ENCODE data around the gene SH3GL3.

SH3GL3 gene

DNA sequence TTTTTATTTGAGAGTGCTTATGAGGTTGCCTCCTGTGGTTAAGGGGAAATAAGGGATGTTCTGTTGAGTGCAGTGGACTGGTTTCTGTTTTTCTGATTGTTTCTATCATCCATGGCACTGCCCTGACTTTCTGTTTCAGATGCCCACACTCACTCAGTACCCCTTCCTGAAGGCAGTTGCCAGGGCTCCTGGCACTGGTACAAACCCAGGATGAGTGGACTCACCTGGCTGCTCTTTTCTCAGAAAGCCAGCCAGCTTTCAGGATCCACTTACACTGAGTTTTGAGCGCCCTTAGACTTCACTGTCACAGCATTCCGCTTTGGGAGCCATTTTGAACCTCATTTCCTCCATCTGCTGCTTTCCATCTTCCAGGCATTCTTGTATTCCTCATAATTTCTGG is 150.9 kb downstream of the SH3GL3 start:
- no CpG with 5 or more reads among the region's 2 CpGs for WGBS (ENCODE audit: extremely low coverage, insufficient coverage, insufficient read length)
- H4K91ac ChIP-seq (ENCODE audit: low read depth, low read length): no peak overlapping the region

DNA sequence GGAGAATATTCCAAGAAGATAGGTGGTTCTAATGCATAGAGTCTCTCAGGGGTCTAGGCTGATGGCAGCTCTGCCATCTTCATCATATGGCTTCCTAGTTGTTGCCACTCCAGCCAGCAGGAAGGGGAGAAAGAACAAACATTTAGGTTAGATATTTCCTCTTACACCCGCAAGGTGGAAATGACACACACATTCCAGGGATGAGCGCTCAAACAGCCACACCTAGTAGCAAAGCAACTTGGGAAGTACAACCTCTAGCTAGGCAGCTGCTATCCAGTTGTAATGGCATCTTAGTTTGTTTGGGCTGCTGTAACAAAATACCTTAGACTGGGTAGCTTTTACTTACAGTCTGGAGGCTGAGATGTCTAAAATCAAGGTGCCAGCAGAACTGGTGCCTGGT is 154.9 kb downstream of the SH3GL3 start:
- Histone ChIP-seq H3K23ac (ENCODE audit: low read length) (no peak overlapping the region), H4K91ac (ENCODE audit: low read depth, low read length) (no peak overlapping the region), H3K9me3 (ENCODE audit: insufficient read depth, low read depth, low read length) (no peaks in the 10 kb centered on the region), H2BK120ac (ENCODE audit: insufficient read depth, low read length, poor library complexity) (no peak overlapping the region), H3K4me3 (ENCODE audit: low read depth, low read length) (no peak overlapping the region), H3K79me2 (ENCODE audit: control insufficient read depth, insufficient read depth, low read length, poor library complexity) (no peaks in the 10 kb centered on the region), H3K4ac (ENCODE audit: low read depth, low read length) (no peak overlapping the region), H3K4me2 (ENCODE audit: low read length) (no peak overlapping the region), H3K4me1 (ENCODE audit: control insufficient read depth in 1 of 2, insufficient read depth in 2 of 2, low read length in 2 of 2) (no peaks in the 10 kb centered on the region), H3K18ac (ENCODE audit: low read length) (no peak overlapping the region), H4K12ac (ENCODE audit: low read depth, low read length) (no peak overlapping the region), H2BK5ac (ENCODE audit: low read depth, low read length, poor library complexity) (no peak overlapping the region), H3K79me1 (ENCODE audit: low read length) (no peaks in the 10 kb centered on the region), H3K14ac (ENCODE audit: low read length) (no peak overlapping the region), H3K9ac (ENCODE audit: low read length) (no peak overlapping the region), H3K36me3 (ENCODE audit: control insufficient read depth in 1 of 2, insufficient read depth in 2 of 2, low read length in 2 of 2) (no peaks in the 10 kb centered on the region), H4K8ac (ENCODE audit: low read depth, low read length) (no peak overlapping the region), H2BK12ac (ENCODE audit: low read length) (no peak overlapping the region), H3K27me3 (ENCODE audit: insufficient read depth, low read length) (no peaks in the 10 kb centered on the region), H2AFZ (ENCODE audit: insufficient read depth, low read length, poor library complexity) (no peak overlapping the region), H2AK5ac (ENCODE audit: low read length) (no peak overlapping the region), H3K27ac (ENCODE audit: low read depth, low read length) (no peak overlapping the region)
- WGBS (ENCODE audit: extremely low coverage, insufficient coverage, insufficient read length): no CpG with 5 or more reads among the region's 2 CpGs
- DNase-seq: peak in 1 of 2 donors; percentile 1

More for the DNA sequence above, 150.9 kb downstream of the SH3GL3 start:
- Histone ChIP-seq H3K9ac (ENCODE audit: low read length) (no peak overlapping the region), H4K8ac (ENCODE audit: low read depth, low read length) (no peak overlapping the region), H3K4ac (ENCODE audit: low read depth, low read length) (no peak overlapping the region), H3K79me2 (ENCODE audit: control insufficient read depth, insufficient read depth, low read length, poor library complexity) (no peaks in the 10 kb centered on the region), H2AK5ac (ENCODE audit: low read length) (no peak overlapping the region), H3K79me1 (ENCODE audit: low read length) (no peaks in the 10 kb centered on the region), H3K27ac (ENCODE audit: low read depth, low read length) (no peak overlapping the region), H3K23ac (ENCODE audit: low read length) (no peak overlapping the region), H3K27me3 (ENCODE audit: insufficient read depth, low read length) (no peaks in the 10 kb centered on the region), H3K4me2 (ENCODE audit: low read length) (no peak overlapping the region), H3K14ac (ENCODE audit: low read length) (no peak overlapping the region), H4K12ac (ENCODE audit: low read depth, low read length) (no peak overlapping the region), H2AFZ (ENCODE audit: insufficient read depth, low read length, poor library complexity) (no peak overlapping the region), H3K4me3 (ENCODE audit: low read depth, low read length) (no peak overlapping the region), H2BK12ac (ENCODE audit: low read length) (no peak overlapping the region), H3K9me3 (ENCODE audit: insufficient read depth, low read depth, low read length) (no peaks in the 10 kb centered on the region), H2BK120ac (ENCODE audit: insufficient read depth, low read length, poor library complexity) (no peak overlapping the region), H2BK5ac (ENCODE audit: low read depth, low read length, poor library complexity) (no peak overlapping the region), H3K4me1 (ENCODE audit: control insufficient read depth in 1 of 2, insufficient read depth in 2 of 2, low read length in 2 of 2) (no peaks in the 10 kb centered on the region), H3K18ac (ENCODE audit: low read length) (no peak overlapping the region), H3K36me3 (ENCODE audit: control insufficient read depth in 1 of 2, insufficient read depth in 2 of 2, low read length in 2 of 2) (no peaks in the 10 kb centered on the region)
- no peak for DNase-seq

DNA sequence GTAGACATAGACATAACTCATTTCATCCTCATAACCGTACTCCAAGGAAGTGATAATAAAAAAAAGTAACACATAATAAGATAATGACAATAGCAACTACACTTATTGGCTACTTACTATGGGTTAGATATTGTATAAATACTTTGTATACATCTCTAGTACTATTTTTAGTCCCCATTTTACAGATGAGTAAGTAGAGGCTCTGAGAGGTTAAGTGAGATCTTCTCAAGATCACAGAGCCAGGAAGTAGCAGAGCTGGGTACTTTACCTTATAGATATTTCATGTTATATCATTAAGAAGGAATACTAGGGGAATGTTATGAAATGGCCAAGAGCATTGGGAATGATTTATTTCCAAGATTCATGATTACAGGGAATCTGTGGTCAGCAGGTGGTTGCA is 157.4 kb downstream of the SH3GL3 start:
- Histone ChIP-seq H3K4ac (ENCODE audit: low read depth, low read length) (no peak overlapping the region), H3K79me1 (ENCODE audit: low read length) (no peaks in the 10 kb centered on the region), H4K91ac (ENCODE audit: low read depth, low read length) (no peak overlapping the region), H3K14ac (ENCODE audit: low read length) (no peak overlapping the region), H3K27me3 (ENCODE audit: insufficient read depth, low read length) (no peaks in the 10 kb centered on the region), H2AFZ (ENCODE audit: insufficient read depth, low read length, poor library complexity) (no peak overlapping the region), H4K12ac (ENCODE audit: low read depth, low read length) (no peak overlapping the region), H3K79me2 (ENCODE audit: control insufficient read depth, insufficient read depth, low read length, poor library complexity) (no peaks in the 10 kb centered on the region), H3K4me2 (ENCODE audit: low read length) (no peak overlapping the region), H3K4me1 (ENCODE audit: control insufficient read depth in 1 of 2, insufficient read depth in 2 of 2, low read length in 2 of 2) (no peaks in the 10 kb centered on the region), H3K23ac (ENCODE audit: low read length) (no peak overlapping the region), H3K4me3 (ENCODE audit: low read depth, low read length) (no peak overlapping the region), H3K18ac (ENCODE audit: low read length) (no peak overlapping the region), H3K9ac (ENCODE audit: low read length) (no peak overlapping the region), H2BK5ac (ENCODE audit: low read depth, low read length, poor library complexity) (no peak overlapping the region), H2BK12ac (ENCODE audit: low read length) (no peak overlapping the region), H3K36me3 (ENCODE audit: control insufficient read depth in 1 of 2, insufficient read depth in 2 of 2, low read length in 2 of 2) (no peaks in the 10 kb centered on the region), H4K8ac (ENCODE audit: low read depth, low read length) (no peak overlapping the region), H3K9me3 (ENCODE audit: insufficient read depth, low read depth, low read length) (no peaks in the 10 kb centered on the region), H2AK5ac (ENCODE audit: low read length) (no peak overlapping the region), H3K27ac (ENCODE audit: low read depth, low read length) (no peak overlapping the region), H2BK120ac (ENCODE audit: insufficient read depth, low read length, poor library complexity) (no peak overlapping the region)
- DNase-seq: no peak
- WGBS (ENCODE audit: extremely low coverage, insufficient coverage, insufficient read length): no CpG with 5 or more reads among the region's 1 CpG

DNA sequence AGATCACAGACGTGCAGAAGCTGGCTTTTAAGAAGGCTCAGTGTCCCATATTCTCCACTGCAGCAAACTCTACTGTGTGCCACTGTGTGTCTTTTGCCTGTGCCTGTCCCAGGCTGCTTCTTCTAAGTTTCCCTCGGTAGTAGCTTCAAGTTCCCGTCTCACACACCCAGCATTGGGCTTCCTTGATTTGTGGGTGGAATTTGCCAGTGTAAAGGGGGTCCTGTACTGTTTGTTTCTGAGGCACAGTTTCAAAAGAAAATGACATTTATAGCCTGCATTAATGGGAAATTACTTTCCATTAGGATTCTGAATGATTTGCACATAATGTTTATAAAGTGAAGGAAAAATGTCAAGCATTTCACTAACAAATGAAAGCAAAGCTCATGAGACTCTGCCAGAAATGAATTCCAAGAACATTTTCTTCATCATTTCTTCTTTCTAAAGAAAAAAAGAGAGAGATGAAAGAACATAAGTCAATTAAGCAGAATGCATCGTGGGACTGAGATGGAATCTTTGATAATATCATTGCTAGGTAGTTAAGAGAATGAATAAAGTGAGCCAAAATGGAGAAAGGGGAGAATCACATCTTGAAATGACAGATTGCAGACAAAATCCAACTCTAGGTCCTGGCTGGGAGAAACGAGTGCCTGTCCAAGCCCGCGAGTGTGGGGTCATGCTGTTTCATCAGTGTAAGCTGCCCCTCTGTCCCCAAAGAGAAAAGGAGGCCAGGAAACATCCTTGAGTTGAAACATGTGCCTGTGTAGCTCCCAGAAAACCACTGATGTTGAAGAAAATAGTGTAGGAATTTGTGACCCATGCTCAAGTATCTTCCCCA is 158.2 kb downstream of the SH3GL3 start:
- DNase-seq: no peak
- Histone ChIP-seq H3K36me3 (ENCODE audit: control insufficient read depth in 1 of 2, insufficient read depth in 2 of 2, low read length in 2 of 2) (no peaks in the 10 kb centered on the region), H3K27me3 (ENCODE audit: insufficient read depth, low read length) (no peaks in the 10 kb centered on the region), H3K9me3 (ENCODE audit: insufficient read depth, low read depth, low read length) (no peaks in the 10 kb centered on the region), H3K79me1 (ENCODE audit: low read length) (no peaks in the 10 kb centered on the region), H3K27ac (ENCODE audit: low read depth, low read length) (no peak overlapping the region), H3K23ac (ENCODE audit: low read length) (no peak overlapping the region), H2BK120ac (ENCODE audit: insufficient read depth, low read length, poor library complexity) (no peak overlapping the region), H2BK5ac (ENCODE audit: low read depth, low read length, poor library complexity) (no peak overlapping the region), H2AFZ (ENCODE audit: insufficient read depth, low read length, poor library complexity) (no peak overlapping the region), H2AK5ac (ENCODE audit: low read length) (no peak overlapping the region), H2BK12ac (ENCODE audit: low read length) (no peak overlapping the region), H3K4me3 (ENCODE audit: low read depth, low read length) (no peak overlapping the region), H3K18ac (ENCODE audit: low read length) (no peak overlapping the region), H3K4me2 (ENCODE audit: low read length) (no peak overlapping the region), H4K91ac (ENCODE audit: low read depth, low read length) (no peak overlapping the region), H3K14ac (ENCODE audit: low read length) (no peak overlapping the region), H4K12ac (ENCODE audit: low read depth, low read length) (no peak overlapping the region), H4K8ac (ENCODE audit: low read depth, low read length) (no peak overlapping the region), H3K9ac (ENCODE audit: low read length) (peak overlapping the region; percentile 64), H3K4ac (ENCODE audit: low read depth, low read length) (no peak overlapping the region), H3K4me1 (ENCODE audit: control insufficient read depth in 1 of 2, insufficient read depth in 2 of 2, low read length in 2 of 2) (no peaks in the 10 kb centered on the region), H3K79me2 (ENCODE audit: control insufficient read depth, insufficient read depth, low read length, poor library complexity) (no peaks in the 10 kb centered on the region)
- WGBS (ENCODE audit: extremely low coverage, insufficient coverage, insufficient read length): no CpG with 5 or more reads among the region's 7 CpGs

Data from trophoblast cell (in vitro differentiated cells and primary cell).